H1 (cell line): Measurements from ENCODE around the gene SIM2. TPM values are rescaled to one million over a fixed set of nuclear protein-coding genes. Genes with fewer than 3 reads are reported as not detected.

Experiments
- ATF2 ChIP-seq: IDR thresholded peaks from 2 replicates; pipeline ENCODE4 v1.6.1; 2012; ENCODE audit warnings: low read length, inconsistent platforms
- ATF3 ChIP-seq: IDR thresholded peaks from 2 replicates; pipeline ENCODE4 v1.6.1; 2011; ENCODE audit warnings: low read depth, mild to moderate bottlenecking, low read length; ENCODE audit not compliant: insufficient read depth
- BACH1 ChIP-seq: IDR thresholded peaks from 2 replicates; pipeline ENCODE4 v1.6.1; 2012; ENCODE audit warnings: low read length, improper control_type of control experiment
- CHD1 ChIP-seq: IDR thresholded peaks from 2 replicates; pipeline ENCODE4 v1.6.1; 2012; ENCODE audit warnings: low read depth, low read length, improper control_type of control experiment
- CTBP2 ChIP-seq: IDR thresholded peaks from 2 replicates; pipeline ENCODE4 v1.7.0; 2011; ENCODE audit warnings: borderline replicate concordance, mild to moderate bottlenecking, moderate library complexity, mixed read lengths, low read length; ENCODE audit not compliant: insufficient read depth, insufficient read length
- EZH2 ChIP-seq: fragments of 200-600 bp; sonication (generic); IDR thresholded peaks from 2 replicates; pipeline ENCODE4 v1.7.1; 2012; ENCODE audit warnings: low read depth, mild to moderate bottlenecking, moderate library complexity, low read length, inconsistent platforms; ENCODE audit not compliant: severe bottlenecking
- GABPA ChIP-seq: IDR thresholded peaks from 2 replicates; pipeline ENCODE4 v1.6.1; 2011; ENCODE audit warnings: mild to moderate bottlenecking, low read length, moderate library complexity, borderline replicate concordance; ENCODE audit not compliant: insufficient read depth
- GTF2F1 ChIP-seq: IDR thresholded peaks from 2 replicates; pipeline ENCODE4 v1.6.1; 2012; ENCODE audit warnings: low read depth, low read length, improper control_type of control experiment, borderline replicate concordance
- KDM5A ChIP-seq: fragments of 200-600 bp; IDR thresholded peaks from 2 replicates; pipeline ENCODE4 v1.7.1; 2012; ENCODE audit warnings: mild to moderate bottlenecking, low read length, inconsistent platforms, mixed read lengths
- NANOG ChIP-seq: IDR thresholded peaks from 2 replicates; pipeline ENCODE4 v1.6.1; 2011; ENCODE audit warnings: low read length, low read depth, mild to moderate bottlenecking, inconsistent platforms; ENCODE audit not compliant: insufficient read depth, poor library complexity, severe bottlenecking
- POLR2A ChIP-seq, 2 experiments: IDR thresholded peaks; 1 replicate in 1 of 2; 2 replicates in 1 of 2; pipeline ENCODE4 v1.6.1; 2011; ENCODE audit warnings: low read depth in 2 of 2, low read length in 2 of 2, mild to moderate bottlenecking in 2 of 2; ENCODE audit errors: control extremely low read depth in 1 of 2
- RBBP5 ChIP-seq: IDR thresholded peaks from 2 replicates; pipeline ENCODE4 v1.7.1; 2012; ENCODE audit warnings: low read depth, mild to moderate bottlenecking, inconsistent platforms, low read length, moderate library complexity, borderline replicate concordance
- RNF2 ChIP-seq: fragments of 200-900, 300-1000 bp; sonication (generic); IDR thresholded peaks from 2 replicates; pipeline ENCODE4 v1.7.1; 2016; ENCODE audit warnings: borderline replicate concordance, low read depth, mild to moderate bottlenecking, antibody characterized with exemption, low read length; ENCODE audit not compliant: poor library complexity, severe bottlenecking; ENCODE audit errors: missing control alignments
- SAP30 ChIP-seq: fragments of 300-600 bp; sonication (generic); IDR thresholded peaks from 2 replicates; pipeline ENCODE4 v1.7.1; 2012; ENCODE audit warnings: low read length, moderate library complexity, mild to moderate bottlenecking, inconsistent platforms; ENCODE audit not compliant: insufficient read depth, insufficient replicate concordance
- SP1 ChIP-seq: IDR thresholded peaks from 2 replicates; pipeline ENCODE4 v1.6.1; 2011; ENCODE audit warnings: low read depth, low read length
- SP2 ChIP-seq: IDR thresholded peaks from 2 replicates; pipeline ENCODE4 v1.6.1; 2012; ENCODE audit warnings: mild to moderate bottlenecking, low read length, inconsistent platforms
- SP4 ChIP-seq: IDR thresholded peaks from 2 replicates; pipeline ENCODE4 v1.6.1; 2012; ENCODE audit warnings: low read length, inconsistent platforms
- SRF ChIP-seq: IDR thresholded peaks from 2 replicates; pipeline ENCODE4 v1.6.1; 2011; ENCODE audit warnings: mild to moderate bottlenecking, low read depth, low read length, moderate library complexity
- SUZ12 ChIP-seq: fragments of 200-600 bp; sonication (generic); IDR thresholded peaks from 2 replicates; pipeline ENCODE4 v1.6.1; 2012; ENCODE audit warnings: mild to moderate bottlenecking, inconsistent platforms, low read length, moderate library complexity, mixed read lengths
- TAF7 ChIP-seq: optimal IDR thresholded peaks from 2 replicates; pipeline ENCODE3; 2011; ENCODE audit warnings: low read depth, mild to moderate bottlenecking, inconsistent platforms, low read length, moderate library complexity, borderline replicate concordance
- polyA plus RNA-seq, 7 experiments: library from polyadenylated mRNA; depleted of rRNA in 3 of 7; stranded (reverse) in 5 of 7; unstranded in 2 of 7; fragments of >200 nt in 5 of 7; fragments of 200-250 nt in 2 of 7; gene quantifications; 1 replicate in 5 of 7; 2 replicates in 1 of 7; 4 replicates in 1 of 7; pipeline versions ENCODE4 v1.2.1 to v1.2.3, GENCODE V29; 2011 to 2013; ENCODE audit warnings: missing spikeins in 2 of 7, mixed read lengths in 2 of 7
- total RNA-seq: library from RNA; stranded (reverse); fragmentation: NEBNext Ultra II Directional; extraction: Animal tissue kit (Norgen Biotek cat#: 25700); gene quantifications from 2 replicates; pipeline ENCODE4 v1.2.1, GENCODE V29; 2021

The SIM2 gene
- total and polyA plus RNA-seq, 2 of the 8 experiments (the other 6 are each of a cell fraction or from before 2014, with no cell fraction given) = 0.05 to 0.26 TPM

- TF ChIP-seq ATF3 (no peak), TAF7 (no peak), SP1 (0 out of 2 replicates have a peak, but pooled peaks have one; percentile 16), EZH2 (peak; percentile 92), SP2 (no peak), RBBP5 (no peak), SUZ12 (peak; percentile 84), BACH1 (no peak), SP4 (no peak), ATF2 (no peak), GABPA (no peak), POLR2A (IDR thresholded peaks at IDR 0.05; ENCODE audit: control extremely low read depth in 1 of 2, low read depth in 2 of 2, low read length in 2 of 2) (no peak), NANOG (peak; percentile 27), RNF2 (peak; percentile 27), CTBP2 (peak; percentile 79), KDM5A (no peak), SRF (no peak), SAP30 (no peak), GTF2F1 (no peak), CHD1 (no peak)
Observed at GRCh38 chr21:36695671-36696389, 3.1 kb upstream of the SIM2 start (continued).
